ENCODE measurements around the gene GPRIN3. TPM values are rescaled to one million over a fixed set of nuclear protein-coding genes. Genes with fewer than 3 reads are reported as not detected.

GPRIN3 gene
- total and polyA plus RNA-seq, 2 of the 13 experiments (the other 11 are each of a cell fraction or from before 2014, with no cell fraction given) = not detected

GRCh38 chr4:89322671-89323070, 15.1 kb upstream of the GPRIN3 start:
- intact Hi-C loops (cut with micrococcal nuclease; ENCODE audit: unreplicated experiment) = no loop called here
- TF ChIP-seq SIX1 (CRISPR knock-in tag; IDR thresholded peaks at IDR 0.05; ENCODE audit: borderline replicate concordance) (no peak), ZFP41 (CRISPR knock-in tag; IDR thresholded peaks at IDR 0.05; ENCODE audit: borderline replicate concordance) (no peak), ARNT2 (CRISPR knock-in tag; IDR thresholded peaks at IDR 0.05; ENCODE audit: low read depth) (no peak), ETV6 (CRISPR knock-in tag; conservative IDR thresholded peaks at IDR 0.05) (no peak), ZNF362 (CRISPR knock-in tag; IDR thresholded peaks at IDR 0.05; ENCODE audit: borderline replicate concordance) (no peak), ZNF484 (CRISPR knock-in tag; IDR thresholded peaks at IDR 0.05; ENCODE audit: borderline replicate concordance, low read depth) (no peak), ZNF292 (CRISPR knock-in tag; IDR thresholded peaks at IDR 0.05; ENCODE audit: borderline replicate concordance, low read depth) (no peak), HMG20A (CRISPR knock-in tag; IDR thresholded peaks at IDR 0.05; ENCODE audit: borderline replicate concordance) (no peak), SOX13 (IDR thresholded peaks at IDR 0.05) (no peak), SOX13 (CRISPR knock-in tag; conservative IDR thresholded peaks at IDR 0.05 in 1 of 2, IDR thresholded peaks at IDR 0.05 in 1 of 2) (no peak)
- no peak for FAIRE-seq
- BruUV-seq (replicated peaks) = no TSS peak
- DNase-seq (ENCODE audit: low spot score) = no peak
- in situ Hi-C loops (cut with HindIII; ENCODE audit: extremely low pct_ligation_motif_present, low pct_unique_long_range_greater_than_20kb) = no loop called here
- H2AFZ ChIP-seq (ENCODE audit: low read length) = no peak overlapping the region
- H3K9ac ChIP-seq (ENCODE audit: insufficient read depth, low read depth, low read length) = no peak overlapping the region
- H3K4me3 ChIP-seq (replicated peaks in 1 of 3; ENCODE audit: insufficient read depth in 1 of 3, low read depth in 2 of 3, low read length in 3 of 3) = no peak overlapping the region
- H3K36me3 ChIP-seq (replicated peaks in 1 of 2; ENCODE audit: control insufficient read depth in 1 of 2, insufficient read depth in 2 of 2, low read length in 2 of 2) = no peaks in the 10 kb centered on the region
- no peaks in the 10 kb centered on the region for H3K9me3 ChIP-seq (ENCODE audit: low read length)
- ChIA-PET POLR2A (no interaction called here), CTCF (ENCODE audit: low intra/inter-chr PET ratio, low total read pairs) (no interaction called here)
- H4K20me1 ChIP-seq (ENCODE audit: insufficient read depth, low read length) = no peaks in the 10 kb centered on the region; the same call in 1 of the 2 replicates
- H3K79me2 ChIP-seq (ENCODE audit: insufficient read depth, low read length) = no peaks in the 10 kb centered on the region
- no peak overlapping the region for H3K27ac ChIP-seq (ENCODE audit: extremely low read length, insufficient read depth, low read length)
- no peaks in the 10 kb centered on the region for H3K4me1 ChIP-seq (ENCODE audit: insufficient read depth, low read length)
- no peak for ATAC-seq
- no peaks in the 10 kb centered on the region for H3K27me3 ChIP-seq (ENCODE audit: control insufficient read depth in 1 of 2, insufficient read depth in 2 of 2, low read length in 2 of 2)
- H3K4me2 ChIP-seq (ENCODE audit: low read depth, low read length) = no peak overlapping the region

Data from HepG2 (cell line).